WI38 (cell line): ENCODE results near the gene RFPL2.

Experiments
- H3K4me3 ChIP-seq: 2 replicates; pipeline ENCODE4 v1.5.1; 2011; ENCODE audit warnings: low read depth, mild to moderate bottlenecking, control low read depth, low read length
- CTCF ChIP-seq: IDR thresholded peaks from 2 replicates; pipeline ENCODE4 v1.5.1; 2012; ENCODE audit warnings: low read depth, mild to moderate bottlenecking, control low read depth, low read length

Gene RFPL2

GRCh38 chr22:32218470-32218869, 13.6 kb upstream of the RFPL2 start:
- no peak overlapping the region for H3K4me3 ChIP-seq
- TF ChIP-seq CTCF = no peak

- no peak overlapping the region for H3K4me3 ChIP-seq
- no peak for TF ChIP-seq CTCF
These were observed 12.6 kb upstream of the RFPL2 start for GRCh38 chr22:32217465-32217864.

DNA sequence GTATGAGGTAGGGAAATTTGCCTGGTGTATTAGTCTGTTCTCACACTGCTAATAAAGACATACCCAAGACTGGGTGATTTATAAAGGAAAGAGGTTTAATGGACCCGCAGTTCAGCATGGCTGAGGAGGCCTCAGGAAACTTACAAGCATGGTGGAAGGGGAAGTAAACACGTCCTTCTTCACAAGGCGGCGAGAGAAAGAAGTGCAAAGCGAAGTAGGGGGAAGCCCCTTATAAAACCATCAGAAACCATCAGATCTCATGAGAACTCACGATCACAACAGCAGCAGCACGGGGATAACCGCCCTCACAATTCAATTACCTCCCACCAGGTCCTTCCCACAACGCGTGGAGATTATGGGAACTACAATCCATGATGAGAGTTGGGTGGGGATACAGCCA, 12.0 kb upstream of the RFPL2 start:
- H3K4me3 ChIP-seq = no peak overlapping the region
- no peak for TF ChIP-seq CTCF

DNA sequence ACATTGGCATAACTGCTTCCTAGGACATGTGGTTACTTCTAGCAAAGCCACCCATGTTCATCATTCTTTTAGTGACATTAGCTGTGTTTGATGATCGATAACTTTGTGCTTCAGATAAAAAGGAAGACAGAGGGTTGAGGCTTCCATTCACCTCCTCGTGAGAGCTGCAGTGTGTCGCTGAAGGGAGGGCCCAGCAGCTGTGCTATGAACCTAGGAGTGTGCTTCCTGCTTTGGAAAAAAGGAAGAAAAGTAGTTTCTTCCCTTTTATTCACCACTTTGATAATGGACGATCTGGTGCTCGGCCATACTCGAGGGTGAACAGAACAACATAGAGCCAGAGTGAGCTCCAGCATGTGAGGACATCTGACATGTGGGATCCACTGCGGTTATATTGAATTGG, 6.1 kb upstream of the RFPL2 start:
- H3K4me3 ChIP-seq = no peak overlapping the region
- no peak for TF ChIP-seq CTCF

DNA sequence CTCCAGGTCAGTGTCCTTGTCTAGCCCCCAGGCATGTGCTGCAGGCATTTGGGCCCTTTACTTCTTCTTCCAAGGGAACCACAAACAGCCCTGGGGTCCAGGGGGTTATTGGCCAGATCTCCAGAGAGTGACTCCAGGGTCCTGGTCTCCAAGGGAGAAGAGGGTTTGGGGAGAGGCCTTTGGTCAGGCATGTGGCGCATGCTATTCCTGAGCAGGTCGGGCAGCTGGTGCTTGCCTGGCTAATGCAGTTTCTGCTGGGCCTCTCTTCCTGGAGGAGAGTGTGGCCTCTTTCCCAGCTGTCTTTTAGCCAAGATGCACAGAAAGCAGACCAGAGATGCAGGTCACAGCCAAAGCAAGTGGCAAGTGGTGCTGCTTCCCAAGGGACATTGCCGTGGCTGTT, 3.8 kb upstream of the RFPL2 start:
- TF ChIP-seq CTCF = no peak
- H3K4me3 ChIP-seq = no peak overlapping the region

- H3K4me3 ChIP-seq = no peak overlapping the region
- TF ChIP-seq CTCF = no peak
These were observed 3.2 kb upstream of the RFPL2 start for GRCh38 chr22:32207971-32208480.

DNA sequence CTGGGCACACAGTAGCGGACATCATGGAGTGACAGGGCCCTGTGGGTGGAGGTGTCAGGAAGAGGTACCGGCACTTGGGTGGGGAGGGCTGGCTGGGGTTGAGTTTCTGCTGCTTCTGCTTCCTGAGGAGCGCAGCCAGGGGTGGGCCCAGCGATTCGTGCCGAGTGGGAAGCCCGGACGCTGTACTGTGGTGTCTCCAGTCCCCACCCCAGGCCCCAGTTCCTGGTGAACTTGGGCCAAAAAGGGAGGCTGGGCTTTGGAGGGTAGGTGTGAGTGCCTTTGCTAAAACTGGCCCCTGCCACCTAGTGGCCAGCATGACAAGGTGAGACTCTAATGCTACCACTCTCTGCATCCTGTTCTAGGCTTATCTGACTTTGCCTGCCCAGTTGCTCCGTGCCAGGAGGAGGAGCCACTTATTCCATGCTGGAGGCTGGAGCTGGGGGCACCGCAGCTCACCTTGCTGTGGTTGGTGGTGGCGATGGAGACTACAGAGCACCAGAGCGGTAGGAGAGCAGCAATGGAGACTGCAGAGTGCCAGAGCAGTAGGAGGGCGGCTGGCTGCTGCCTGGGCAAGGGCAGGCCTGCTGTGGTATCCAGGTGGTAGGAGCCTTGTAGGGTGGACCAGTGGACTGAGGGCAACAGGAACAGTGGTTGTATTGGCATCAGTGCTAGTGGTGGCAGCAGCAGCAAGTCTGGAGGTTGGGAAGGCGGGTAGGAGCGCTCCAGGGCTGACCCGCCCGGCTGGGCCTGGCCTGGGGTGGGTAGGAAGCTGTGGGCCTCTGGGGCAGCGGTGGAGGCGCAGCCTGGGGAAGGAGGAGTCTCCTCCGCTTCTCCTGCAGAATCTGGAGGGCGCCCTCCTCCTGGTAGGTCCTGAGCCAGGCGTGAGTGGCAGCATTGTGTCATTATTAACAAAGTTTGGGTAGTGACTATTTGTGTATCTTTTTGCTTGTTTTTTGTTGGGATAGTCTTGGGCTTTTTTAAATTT, 2.2 kb upstream of the RFPL2 start:
- peak; percentile 52 for TF ChIP-seq CTCF
- H3K4me3 ChIP-seq = no peak overlapping the region
